BLaER1 treated with 17β-estradiol and CSF1 and Interleukin-3, amounts not matched to agents 10 nM and 100 nM (cell line): Measurements from ENCODE around the gene ASPDH.

ENCODE experiments used
- H3K27ac ChIP-seq, 11 experiments: shearing (Covaris generic); formaldehyde crosslinking; 2 replicates each; pipeline ENCODE4 v1.8.1; 2022
- H3K27me3 ChIP-seq, 11 experiments: shearing (Covaris generic); formaldehyde crosslinking; 2 replicates each; pipeline ENCODE4 v1.8.1; 2022
- H3K36me3 ChIP-seq, 11 experiments: shearing (Covaris generic); formaldehyde crosslinking; 2 replicates each; pipeline ENCODE4 v1.8.1; 2022
- H3K4me1 ChIP-seq, 10 experiments: shearing (Covaris generic); formaldehyde crosslinking; 2 replicates each; pipeline ENCODE4 v1.8.1; 2022
- H3K4me2 ChIP-seq, 11 experiments: shearing (Covaris generic); formaldehyde crosslinking; 2 replicates each; pipeline ENCODE4 v1.8.1; 2022
- H3K4me3 ChIP-seq, 10 experiments: shearing (Covaris generic); formaldehyde crosslinking; 2 replicates each; pipeline ENCODE4 v1.8.1; 2022
- H3K9ac ChIP-seq, 11 experiments: shearing (Covaris generic); formaldehyde crosslinking; 2 replicates each; pipeline ENCODE4 v1.8.1; 2022
- H3K9me3 ChIP-seq, 11 experiments: shearing (Covaris generic); formaldehyde crosslinking; replicated peaks in 1 of 11; 2 replicates each; pipeline ENCODE4 v1.8.1; 2022
- H4K20me1 ChIP-seq, 11 experiments: shearing (Covaris generic); formaldehyde crosslinking; 2 replicates each; pipeline ENCODE4 v1.8.1; 2022
- Cebpa-rat ChIP-seq, 11 experiments: shearing (Covaris generic); IDR thresholded peaks; 2 replicates each; pipeline ENCODE4 v1.8.1; 2022

The ASPDH gene

DNA sequence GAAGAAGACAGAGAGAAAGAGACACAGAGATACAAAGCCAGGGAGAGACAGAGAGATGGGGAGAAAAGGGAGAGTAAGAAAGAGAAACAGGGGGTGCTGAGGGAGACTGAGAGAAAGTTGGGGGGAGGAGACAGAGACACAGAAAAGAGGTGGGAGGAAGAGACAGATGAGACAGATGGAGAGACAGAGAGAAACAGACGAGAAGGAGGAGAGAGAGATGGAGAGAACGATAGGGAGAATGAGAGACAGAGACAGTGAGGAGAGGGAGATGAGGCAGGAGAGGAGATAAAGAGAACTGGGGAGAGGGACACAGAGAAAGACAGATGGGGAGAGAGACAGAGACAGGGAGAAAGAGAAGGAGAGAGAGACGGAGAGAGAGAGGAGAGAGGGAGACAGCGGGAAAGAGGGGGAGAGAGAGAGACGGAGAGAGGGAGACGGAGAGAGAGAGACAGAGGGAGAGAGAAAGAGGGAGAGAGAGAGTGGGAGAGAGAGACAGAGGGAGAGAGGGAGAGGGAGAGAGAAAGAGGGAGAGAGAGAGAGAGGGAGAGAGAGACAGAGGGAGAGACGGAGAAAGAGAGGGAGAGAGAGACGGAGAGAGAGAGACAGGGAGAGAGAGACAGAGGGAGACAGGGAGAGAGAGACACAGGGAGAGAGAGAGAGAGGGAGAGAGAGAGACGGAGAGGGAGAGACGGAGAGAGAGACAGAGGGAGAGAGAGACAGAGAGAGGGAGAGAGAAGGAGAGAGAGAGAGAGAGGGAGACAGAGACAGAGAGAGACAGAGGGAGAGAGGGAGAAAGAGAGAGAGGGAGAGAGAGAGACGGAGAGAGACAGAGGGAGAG lies 15.3 kb downstream of the ASPDH start:
- no peak overlapping the region for H3K4me3 ChIP-seq
- peaks cover 0 to 11% (median 0%) of the 10 kb centered on the region in 11 experiments; a peak in 3 of 22 replicates for H3K27me3 ChIP-seq
- no peak overlapping the region for H3K27ac ChIP-seq
- H3K4me1 ChIP-seq, result peaks cover 6 to 26% (median 22%) of the 10 kb centered on the region in 10 experiments; a peak in 18 of 20 replicates
- H4K20me1 ChIP-seq, result no peaks in the 10 kb centered on the region
- H3K36me3 ChIP-seq, result no peaks in the 10 kb centered on the region
- H3K9ac ChIP-seq, result no peak overlapping the region
- H3K4me2 ChIP-seq, result no peak overlapping the region
- no peaks in the 10 kb centered on the region for H3K9me3 ChIP-seq
- TF ChIP-seq Cebpa-rat (IDR thresholded peaks at IDR 0.05), result no peak

DNA sequence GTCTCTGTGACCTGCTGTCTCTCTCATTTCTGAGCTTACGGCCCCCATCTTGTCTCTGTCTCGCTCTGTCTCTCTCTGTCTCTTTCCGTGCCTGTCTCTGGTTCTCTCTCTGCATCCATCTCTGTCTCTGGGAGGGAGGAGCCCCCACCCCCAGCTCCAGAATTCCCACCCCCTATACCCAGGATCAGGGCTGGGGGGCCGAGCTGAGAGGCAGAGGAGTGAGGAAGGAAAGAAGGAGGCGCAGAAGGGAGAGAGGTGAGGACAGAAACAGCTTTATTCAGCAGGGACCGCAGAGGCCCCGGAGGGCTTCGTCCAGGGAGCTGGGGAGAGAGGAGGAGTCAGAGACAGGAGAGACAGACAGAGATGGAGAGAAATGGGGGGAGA lies 16.7 kb downstream of the ASPDH start:
- H3K27me3 ChIP-seq, result peaks cover 0 to 11% (median 0%) of the 10 kb centered on the region in 11 experiments; a peak in 4 of 22 replicates
- H3K4me3 ChIP-seq, result no peak overlapping the region

DNA sequence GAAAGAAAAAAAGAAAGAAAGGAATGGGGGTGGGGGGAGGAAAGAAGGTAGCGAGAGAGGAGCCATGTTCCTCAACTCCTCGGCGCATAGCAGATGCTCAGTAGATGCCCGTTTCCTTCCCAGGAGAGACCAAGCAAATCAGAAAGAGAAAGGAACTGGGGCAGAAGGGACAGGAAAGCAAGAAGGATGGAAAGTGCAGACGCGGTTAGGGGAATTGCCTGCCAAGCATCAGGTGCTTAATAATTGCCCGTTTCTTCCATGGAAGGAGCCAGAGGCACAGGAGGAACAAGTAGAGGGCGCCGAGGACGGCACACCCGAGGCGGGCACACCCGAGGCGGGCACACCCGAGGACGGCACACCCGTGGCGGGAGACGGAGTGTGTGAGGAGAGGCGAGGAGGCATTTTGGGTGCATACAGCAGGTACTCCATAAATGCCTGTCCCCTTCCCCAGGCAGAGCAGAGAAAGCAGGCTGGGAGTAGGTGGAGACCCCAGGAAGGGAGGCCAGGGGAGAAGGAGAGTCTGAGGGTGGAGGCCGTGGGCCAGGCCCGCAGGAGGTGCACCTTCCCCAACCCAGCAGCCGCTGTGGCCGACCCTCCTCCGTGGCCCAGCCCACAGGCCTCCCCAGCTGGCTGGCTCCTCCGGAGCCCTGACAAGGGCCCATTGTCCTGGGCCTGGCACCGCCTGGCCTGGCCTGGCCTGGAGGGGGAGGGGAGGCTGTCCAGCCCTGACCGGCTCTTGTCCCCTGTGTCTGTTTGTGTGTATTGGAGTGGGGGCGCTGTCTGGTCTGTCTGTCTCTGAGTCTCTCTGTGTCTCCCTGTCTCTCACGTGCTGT lies 17.3 kb downstream of the ASPDH start:
- H3K4me1 ChIP-seq, result peaks cover 21 to 37% (median 32%) of the 10 kb centered on the region in 10 experiments
- H4K20me1 ChIP-seq, result no peaks in the 10 kb centered on the region
- H3K27ac ChIP-seq, result no peak overlapping the region
- no peaks in the 10 kb centered on the region for H3K36me3 ChIP-seq
- no peak overlapping the region for H3K9ac ChIP-seq
- peaks cover 0 to 14% (median 0%) of the 10 kb centered on the region in 11 experiments; a peak in 4 of 22 replicates for H3K27me3 ChIP-seq
- H3K4me2 ChIP-seq, result no peak overlapping the region
- no peak overlapping the region for H3K4me3 ChIP-seq
- no peaks in the 10 kb centered on the region for H3K9me3 ChIP-seq
- no peak for TF ChIP-seq Cebpa-rat (IDR thresholded peaks at IDR 0.05)

More for the DNA sequence above, 16.7 kb downstream of the ASPDH start:
- Histone ChIP-seq H4K20me1 (no peaks in the 10 kb centered on the region), H3K9ac (no peak overlapping the region), H3K27ac (no peak overlapping the region), H3K36me3 (no peaks in the 10 kb centered on the region), H3K4me1 (peaks cover 15 to 36% (median 29%) of the 10 kb centered on the region in 10 experiments), H3K9me3 (no peaks in the 10 kb centered on the region), H3K4me2 (no peak overlapping the region)
- TF ChIP-seq Cebpa-rat (IDR thresholded peaks at IDR 0.05), result no peak

DNA sequence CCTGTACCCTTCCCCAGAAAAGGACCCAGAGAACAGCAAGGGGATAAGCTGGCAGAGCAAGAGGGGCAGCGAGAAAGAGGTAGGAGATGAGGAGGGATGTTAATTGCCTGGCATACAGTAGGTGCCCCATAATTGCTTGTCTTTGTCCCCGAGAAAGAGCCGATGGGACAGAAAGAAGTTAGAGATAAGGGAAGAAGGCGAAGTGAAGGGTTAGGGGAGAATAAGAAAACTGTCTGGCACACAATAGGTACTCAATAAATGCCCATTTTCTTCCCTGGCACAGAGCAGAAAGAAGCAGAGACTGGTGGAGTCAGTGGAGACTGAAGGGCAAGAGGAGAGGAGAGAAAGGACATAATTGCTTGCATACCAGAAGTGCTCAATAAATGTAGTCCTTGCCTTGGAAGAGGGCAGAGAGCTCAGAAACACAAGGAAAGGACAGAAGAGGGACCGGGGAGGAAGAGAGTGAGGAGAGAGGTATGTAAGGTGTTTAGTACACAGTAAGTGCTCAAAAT lies 18.6 kb downstream of the ASPDH start:
- Histone ChIP-seq H3K27ac (no peak overlapping the region), H4K20me1 (no peaks in the 10 kb centered on the region), H3K9ac (no peak overlapping the region), H3K36me3 (no peaks in the 10 kb centered on the region), H3K4me3 (no peak overlapping the region), H3K4me1 (peaks cover 21 to 38% (median 30%) of the 10 kb centered on the region in 10 experiments), H3K9me3 (no peaks in the 10 kb centered on the region), H3K27me3 (peaks cover 0 to 14% (median 0%) of the 10 kb centered on the region in 11 experiments; a peak in 4 of 22 replicates), H3K4me2 (no peak overlapping the region)
- TF ChIP-seq Cebpa-rat (IDR thresholded peaks at IDR 0.05), result no peak

DNA sequence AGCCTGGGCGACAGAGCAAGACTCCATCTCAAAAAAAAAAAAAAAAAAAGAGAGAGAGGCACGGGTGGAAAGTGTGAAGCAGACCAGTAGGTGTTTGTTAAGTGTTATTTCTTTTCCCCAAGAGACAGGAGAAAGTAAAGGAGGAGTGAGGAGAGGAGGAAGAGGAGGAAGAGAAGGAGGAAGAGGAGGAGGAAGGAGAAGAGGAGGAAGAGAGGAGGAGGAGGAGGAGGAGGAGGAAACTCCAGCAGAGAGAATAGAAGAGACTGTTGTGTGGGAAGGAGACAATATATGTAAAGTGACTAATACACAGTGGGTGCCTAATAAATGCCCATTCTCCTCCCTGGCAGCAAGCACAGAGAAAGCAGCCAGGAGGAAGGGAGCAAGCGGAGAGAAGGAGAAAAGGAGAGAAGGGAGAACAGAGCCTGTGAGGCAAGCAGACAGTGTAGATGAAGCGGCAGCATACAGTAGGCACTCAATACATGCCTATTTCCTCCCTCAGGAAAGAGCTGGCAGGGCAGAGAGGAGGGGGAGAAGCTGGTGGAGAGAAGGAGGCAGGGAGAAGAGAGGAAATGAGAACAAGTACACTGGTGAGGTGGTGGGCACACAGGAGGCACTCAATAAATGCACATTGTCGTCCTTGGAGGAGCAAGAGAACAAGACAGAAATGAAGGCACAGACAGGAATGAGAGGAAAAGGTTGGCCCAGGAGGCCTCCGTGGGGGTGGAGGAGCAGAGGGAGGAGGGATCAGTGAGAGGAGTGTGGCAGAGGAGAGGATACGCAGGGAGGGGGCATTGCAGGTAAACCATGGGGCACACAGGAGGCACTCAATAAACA lies 19.3 kb downstream of the ASPDH start:
- H3K27me3 ChIP-seq, result peaks cover 0 to 14% (median 0%) of the 10 kb centered on the region in 11 experiments; a peak in 3 of 22 replicates
- H3K27ac ChIP-seq, result no peak overlapping the region
- no peak for TF ChIP-seq Cebpa-rat (IDR thresholded peaks at IDR 0.05)
- no peaks in the 10 kb centered on the region for H4K20me1 ChIP-seq
- peaks cover 17 to 38% (median 30%) of the 10 kb centered on the region in 10 experiments for H3K4me1 ChIP-seq
- H3K4me2 ChIP-seq, result no peak overlapping the region; a peak in 1 of 22 replicates
- H3K36me3 ChIP-seq, result no peaks in the 10 kb centered on the region
- H3K9ac ChIP-seq, result no peak overlapping the region
- no peak overlapping the region for H3K4me3 ChIP-seq
- H3K9me3 ChIP-seq, result no peaks in the 10 kb centered on the region

DNA sequence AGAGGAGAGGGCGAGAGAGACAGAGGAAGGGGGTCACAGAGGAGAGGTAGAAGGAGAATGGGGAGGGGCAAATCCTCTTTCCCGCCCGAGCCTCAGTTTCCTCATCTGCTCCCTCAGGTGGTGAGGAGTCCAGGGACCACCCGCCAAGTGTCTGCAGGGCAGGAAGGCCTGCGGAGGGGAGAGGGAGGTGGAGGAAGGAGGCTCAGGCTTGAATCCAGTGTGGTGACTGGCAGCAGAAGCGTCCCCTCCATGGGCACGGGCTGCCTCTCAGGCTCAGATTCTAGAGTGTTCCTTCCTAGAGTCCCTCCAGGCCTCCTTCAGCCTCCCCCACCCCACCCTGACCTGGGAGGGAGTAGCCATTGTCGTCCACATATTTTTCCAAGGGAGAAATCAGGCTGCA lies 20.5 kb downstream of the ASPDH start:
- no peaks in the 10 kb centered on the region for H3K36me3 ChIP-seq
- H4K20me1 ChIP-seq, result no peaks in the 10 kb centered on the region
- peak overlapping the region in 3 of 11 experiments; percentile 12 to 35 (median 14); a peak in 3 of 22 replicates for H3K4me2 ChIP-seq
- H3K27ac ChIP-seq, result no peak overlapping the region
- peaks cover 0 to 14% (median 0%) of the 10 kb centered on the region in 11 experiments; a peak in 3 of 22 replicates for H3K27me3 ChIP-seq
- no peak overlapping the region for H3K9ac ChIP-seq
- TF ChIP-seq Cebpa-rat (IDR thresholded peaks at IDR 0.05), result no peak
- no peaks in the 10 kb centered on the region for H3K9me3 ChIP-seq
- H3K4me3 ChIP-seq, result no peak overlapping the region
- peaks cover 27 to 48% (median 40%) of the 10 kb centered on the region in 10 experiments for H3K4me1 ChIP-seq

DNA sequence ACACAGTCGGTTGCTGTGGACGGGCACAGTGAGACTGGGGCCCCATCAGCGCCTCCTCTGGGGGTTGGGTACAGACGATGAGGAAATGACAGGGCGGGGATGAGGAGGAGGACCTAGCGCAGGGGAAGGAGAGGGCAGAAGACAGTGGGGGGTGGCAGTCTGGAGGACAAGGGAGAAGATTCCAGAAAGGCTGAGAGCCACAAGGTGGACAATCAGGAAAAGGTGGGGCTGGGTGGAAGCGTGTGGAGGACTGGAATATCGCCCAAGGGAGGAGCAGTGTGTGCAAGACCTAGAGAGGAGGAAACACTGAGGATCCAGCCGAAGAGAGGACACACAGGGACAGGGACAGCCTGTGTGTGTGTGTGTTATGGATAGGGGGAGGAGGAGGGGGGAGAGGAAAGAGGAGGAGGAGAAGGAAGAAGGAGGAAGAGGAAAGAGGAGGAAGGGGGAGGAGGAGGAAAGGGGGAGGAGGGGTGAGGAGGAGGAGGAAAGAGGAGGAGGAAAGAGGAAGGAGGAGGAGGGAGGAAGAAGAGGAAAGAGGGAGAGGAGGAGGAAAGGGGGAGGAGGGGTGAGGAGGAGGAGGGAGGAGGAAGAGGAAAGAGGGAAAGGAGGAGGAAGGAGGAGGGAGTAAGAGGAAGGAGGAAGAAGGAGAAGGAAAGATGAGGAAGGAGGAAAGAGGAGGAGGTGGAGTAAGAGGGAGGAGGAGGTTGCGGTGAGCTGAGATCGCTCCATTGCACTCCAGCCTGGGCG lies 21.2 kb downstream of the ASPDH start:
- TF ChIP-seq Cebpa-rat (IDR thresholded peaks at IDR 0.05), result no peak
- H3K9me3 ChIP-seq, result peaks cover 0 to 1% (median under 1%) of the 10 kb centered on the region in 11 experiments; a peak in 7 of 22 replicates
- H4K20me1 ChIP-seq, result no peaks in the 10 kb centered on the region
- peak overlapping the region in 9 of 11 experiments; percentile 27 to 60 (median 50); a peak in 13 of 22 replicates for H3K9ac ChIP-seq
- H3K4me3 ChIP-seq, result peak overlapping the region in 6 of 10 experiments; percentile 1 to 27 (median 14); a peak in 1 of 20 replicates
- H3K4me2 ChIP-seq, result peak overlapping the region; percentile 74 to 89 (median 81)
- peaks cover 0 to 14% (median 0%) of the 10 kb centered on the region in 11 experiments; a peak in 3 of 22 replicates for H3K27me3 ChIP-seq
- H3K36me3 ChIP-seq, result no peaks in the 10 kb centered on the region
- H3K4me1 ChIP-seq, result peaks cover 32 to 53% (median 45%) of the 10 kb centered on the region in 10 experiments
- peak overlapping the region in 10 of 11 experiments; percentile 41 to 69 (median 56); a peak in 17 of 22 replicates for H3K27ac ChIP-seq
